Stimulated activated CD8-positive, alpha-beta memory T cell treated with anti-CD3 and anti-CD28 coated beads, Interleukin-12 subunit alpha, Interleukin-12 subunit beta, amount 100 ng/mL, for 4 hours (primary cell): ENCODE measurements around the gene LDHD.
A peak's percentile ranks its signal among the peaks of the same experiment; 100 is the strongest.
"Not testable (repeated sequence)": the region's sequence is repeated elsewhere in the genome, so short reads cannot be mapped to it uniquely, and the experiment has no call there.

Source experiments
- DNase-seq: peaks from one replicate; pipeline ENCODE4 v3.0.0-alpha.2; 2020; ENCODE audit warnings: low read depth

LDHD gene

DNA sequence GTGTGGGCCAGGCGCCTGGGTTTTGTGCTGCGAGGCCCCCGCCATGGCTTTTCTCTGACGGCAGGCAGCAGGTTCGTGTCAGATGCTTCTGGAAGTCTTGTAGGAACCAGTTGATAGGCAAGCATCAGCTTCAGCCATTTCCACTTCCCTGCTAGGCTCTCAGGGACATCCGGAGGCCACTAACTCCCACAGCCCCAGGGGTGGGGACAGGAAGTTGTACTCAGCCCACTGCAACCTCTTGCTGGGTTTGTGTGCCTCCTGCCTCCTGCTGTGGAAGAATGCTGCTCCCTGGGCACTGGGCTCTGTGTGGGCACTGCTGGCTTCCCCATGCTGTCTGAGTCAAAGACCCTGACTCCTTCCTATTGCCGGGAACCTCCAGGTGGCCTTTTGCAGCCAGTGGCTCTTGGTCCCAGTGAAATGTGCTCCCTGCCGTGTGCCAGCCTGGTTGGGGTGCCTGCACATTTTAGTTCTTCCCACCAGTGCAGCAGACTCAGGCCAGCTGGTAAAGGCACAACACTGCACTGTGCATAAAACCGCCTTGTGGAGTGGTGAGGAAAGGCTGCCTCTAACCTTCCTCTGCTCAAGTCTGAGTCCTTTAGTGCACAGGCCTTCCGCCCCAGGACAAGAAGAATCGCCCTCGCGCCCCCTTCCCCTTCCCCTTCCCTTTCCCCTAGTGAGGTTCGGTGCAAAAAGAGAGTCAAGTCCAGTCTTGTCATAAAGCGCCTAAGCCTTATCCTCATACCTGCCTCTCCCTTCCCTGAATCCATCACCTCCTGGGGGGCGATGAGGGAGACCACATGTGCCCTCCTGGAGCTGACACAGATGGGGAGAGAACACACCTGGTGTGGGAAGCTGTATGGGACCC, 16.6 kb downstream of the LDHD start:
- no peak for DNase-seq

DNA sequence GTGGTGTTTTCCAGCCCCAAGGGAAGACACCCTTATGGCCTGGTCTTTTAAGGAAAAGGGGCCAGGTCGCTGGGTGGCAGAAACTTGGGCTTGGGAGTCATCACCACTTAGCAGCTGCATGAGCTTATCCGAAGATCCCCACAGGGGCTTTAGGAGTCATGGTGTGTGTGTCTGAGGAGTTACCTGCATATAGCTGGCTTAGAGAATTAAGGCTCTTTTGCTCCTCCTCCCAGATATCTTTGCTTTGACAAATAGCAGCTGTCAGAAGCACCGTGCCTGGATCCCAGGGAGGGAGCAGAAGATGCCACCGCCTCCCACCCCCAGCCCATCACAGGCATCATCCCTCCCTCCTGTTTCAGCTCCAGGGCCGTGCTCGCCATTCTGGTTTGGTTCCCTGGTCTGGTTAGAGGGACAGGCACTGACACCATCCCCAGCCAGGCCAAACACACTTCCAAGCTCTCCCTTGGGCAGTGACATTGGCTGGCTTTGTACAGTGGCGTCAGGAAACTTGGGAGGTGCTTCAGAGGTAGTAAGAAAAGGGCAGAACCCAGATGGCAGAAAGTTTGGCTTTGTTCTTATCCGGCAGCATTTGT, 17.4 kb downstream of the LDHD start:
- no peak for DNase-seq

DNA sequence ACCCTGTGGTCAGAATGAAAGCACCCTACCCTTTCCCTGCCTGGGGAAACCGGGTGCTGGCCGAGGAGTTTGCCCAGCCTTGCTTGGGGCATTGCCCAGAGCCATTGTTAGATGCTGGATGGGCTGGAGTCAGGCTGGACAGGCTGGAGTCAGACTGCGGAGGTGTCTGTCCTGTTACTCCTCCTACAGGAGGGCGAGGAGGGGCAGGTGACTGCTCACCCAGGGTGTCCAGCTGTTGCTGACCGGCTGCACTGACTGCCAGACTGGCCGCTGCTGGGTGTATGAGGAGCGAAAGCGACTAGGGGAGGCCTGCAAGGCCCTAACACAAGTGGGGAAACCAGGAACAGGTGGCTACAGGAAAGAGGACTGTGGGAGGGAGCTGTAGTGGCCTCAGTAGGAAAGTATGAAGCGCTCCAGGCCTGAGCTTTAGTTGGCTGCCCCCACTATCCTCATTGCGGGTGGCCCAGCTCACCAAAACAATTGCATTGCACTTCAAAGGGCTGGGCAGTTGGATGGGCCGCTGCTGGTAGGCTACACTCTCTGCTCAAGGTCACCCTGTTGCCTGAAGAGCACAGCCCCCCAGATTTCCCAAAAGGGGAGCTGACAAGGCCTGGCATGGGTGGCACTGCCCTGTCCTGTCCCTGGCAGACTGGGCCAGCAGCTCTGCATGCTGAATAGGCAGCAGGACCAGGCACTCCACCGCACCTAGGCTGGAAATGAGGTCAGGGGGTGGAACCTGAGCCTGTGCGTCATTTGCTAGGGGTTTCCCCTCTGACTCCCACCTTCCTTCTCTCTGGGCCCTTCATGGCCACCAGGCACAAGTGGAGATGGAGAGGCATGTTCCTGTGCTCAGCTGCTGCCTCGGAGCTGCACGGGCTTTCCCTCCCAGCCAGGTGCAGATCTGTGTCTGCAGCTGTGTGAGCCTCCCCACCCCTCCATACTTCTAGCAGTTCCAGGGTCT, 18.4 kb downstream of the LDHD start:
- peak; percentile 50 for DNase-seq

DNA sequence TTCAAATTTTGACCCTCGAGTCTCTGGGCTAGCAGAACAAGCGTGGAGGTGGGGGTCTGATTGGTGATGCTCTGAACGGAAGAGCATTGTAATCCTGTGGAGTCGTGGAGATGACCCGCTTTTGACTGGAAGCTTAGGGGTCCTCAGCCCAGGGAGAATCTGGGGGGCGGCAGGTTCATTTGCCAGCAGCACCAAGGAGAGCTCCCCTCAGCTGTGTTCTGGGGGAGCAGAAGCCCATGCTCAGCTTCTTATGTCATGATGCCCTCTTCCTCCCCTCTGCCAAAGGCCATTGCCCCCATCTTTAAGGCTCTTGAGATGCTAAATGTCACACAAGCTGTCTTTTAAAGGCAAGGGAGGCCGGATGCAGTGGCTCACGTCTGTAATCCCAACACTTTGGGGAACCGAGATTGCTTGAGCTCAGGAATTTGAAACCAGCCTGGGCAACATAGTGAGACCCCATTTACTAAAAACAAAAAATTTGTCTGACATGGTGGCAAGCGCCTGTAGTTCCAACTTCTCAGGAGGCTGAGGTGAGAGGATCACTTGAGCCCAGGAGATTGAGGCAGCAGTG, 19.3 kb downstream of the LDHD start:
- no peak for DNase-seq

DNA sequence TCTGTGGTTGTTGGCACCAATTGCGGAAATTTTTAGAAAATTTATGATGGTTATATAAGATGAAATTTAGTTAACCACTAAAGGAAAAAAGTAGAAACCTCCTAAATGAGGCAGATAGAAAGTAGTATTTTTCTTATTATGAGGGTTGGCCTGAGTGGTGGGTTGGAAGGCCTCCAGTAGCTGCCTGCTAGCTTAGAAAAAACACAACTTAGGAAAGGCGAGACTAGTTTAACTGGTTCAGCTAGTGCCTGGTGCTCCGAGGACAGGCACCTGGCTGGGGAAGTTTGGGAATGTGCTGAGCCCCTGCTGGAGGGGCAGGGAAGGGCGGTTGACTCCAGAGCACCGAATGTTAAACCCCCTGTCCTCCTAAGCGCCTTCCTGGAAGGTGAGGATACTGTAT, 19.9 kb downstream of the LDHD start:
- DNase-seq = no peak

DNA sequence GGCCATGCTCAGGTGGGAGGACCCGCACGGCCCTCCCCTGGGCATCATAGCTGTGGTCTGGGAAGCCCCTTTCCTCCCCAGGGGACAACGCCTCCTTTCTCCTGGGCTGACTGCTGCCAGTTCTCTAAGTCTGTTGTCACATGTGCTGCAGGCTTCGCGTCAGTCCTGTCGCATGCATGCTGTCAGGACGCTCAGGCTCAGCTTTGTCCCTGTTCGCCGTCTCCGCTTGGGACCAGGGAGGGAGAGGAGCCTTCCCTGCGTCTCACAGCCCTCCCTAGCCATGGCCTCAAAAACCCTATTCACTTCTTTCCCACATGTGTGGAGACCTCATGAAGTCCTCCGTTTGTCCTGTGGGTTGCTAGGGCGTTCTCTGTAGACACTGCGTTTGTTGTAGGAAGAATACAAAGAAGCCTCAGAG, 21.4 kb downstream of the LDHD start:
- DNase-seq = no peak

DNA sequence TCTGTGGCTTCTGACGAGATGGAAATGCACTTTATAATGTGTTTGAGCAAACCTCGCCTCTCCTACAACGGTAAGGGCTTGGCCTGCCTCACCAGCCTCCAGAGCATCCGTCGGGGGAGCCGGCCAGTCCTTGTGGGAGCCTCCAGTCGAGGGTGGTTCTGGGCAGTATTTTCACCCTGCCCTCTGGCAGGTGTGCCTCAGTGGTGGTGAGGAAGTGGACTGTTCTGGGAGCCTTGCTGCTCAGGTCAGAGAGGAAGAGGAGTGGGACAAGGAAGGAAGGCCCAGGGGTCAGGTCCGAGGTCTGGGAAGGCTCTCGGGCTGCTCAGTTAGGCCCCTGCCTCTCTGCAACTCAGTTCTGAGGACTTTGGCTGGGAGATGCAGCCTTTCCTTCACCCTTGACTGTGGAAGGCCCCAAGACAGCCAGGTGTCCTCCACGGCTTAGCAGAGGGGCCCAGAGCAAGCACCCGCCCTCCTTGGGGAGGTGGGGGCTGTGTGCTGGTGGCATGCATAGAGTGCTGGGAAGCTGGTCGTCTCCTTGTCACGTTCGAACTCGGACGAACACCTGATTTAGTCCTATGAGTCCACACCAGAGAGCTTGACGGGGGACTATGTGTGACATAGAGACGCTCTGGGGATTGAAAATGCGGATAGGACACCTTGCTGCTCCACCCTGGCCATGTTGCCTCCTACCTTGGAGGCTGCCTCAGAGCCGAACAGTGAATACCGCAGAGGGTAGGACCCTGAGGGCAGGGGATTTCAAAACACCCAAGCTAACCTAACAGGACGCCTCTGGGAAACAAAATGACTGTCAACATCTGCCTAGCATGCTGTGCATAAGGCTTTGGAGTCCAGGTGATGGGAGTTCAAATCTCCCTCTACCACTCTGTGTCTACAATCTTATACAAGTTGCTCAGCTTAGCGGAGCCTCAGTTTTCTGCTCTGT, 22.7 kb downstream of the LDHD start:
- DNase-seq = no peak

DNA sequence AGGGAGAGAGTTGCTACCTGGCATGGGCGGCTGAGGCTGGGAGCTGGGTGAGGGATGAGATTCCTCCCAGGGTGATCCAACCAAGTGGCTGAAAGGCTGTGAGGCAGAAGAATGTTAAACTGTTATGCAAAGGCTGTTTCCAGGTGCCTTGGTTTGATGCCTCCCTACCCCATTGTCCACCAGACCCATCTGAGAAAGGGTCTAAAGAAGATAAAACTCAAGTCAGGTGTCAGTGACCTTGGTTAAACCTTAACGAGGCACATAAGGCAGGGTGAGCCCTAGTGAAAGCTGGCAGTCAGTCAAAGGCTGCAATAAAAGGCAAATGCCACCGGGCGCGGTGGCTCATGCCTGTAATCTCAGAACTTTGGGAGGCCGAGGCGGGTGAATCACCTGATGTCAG, 23.8 kb downstream of the LDHD start:
- DNase-seq = no peak

DNA sequence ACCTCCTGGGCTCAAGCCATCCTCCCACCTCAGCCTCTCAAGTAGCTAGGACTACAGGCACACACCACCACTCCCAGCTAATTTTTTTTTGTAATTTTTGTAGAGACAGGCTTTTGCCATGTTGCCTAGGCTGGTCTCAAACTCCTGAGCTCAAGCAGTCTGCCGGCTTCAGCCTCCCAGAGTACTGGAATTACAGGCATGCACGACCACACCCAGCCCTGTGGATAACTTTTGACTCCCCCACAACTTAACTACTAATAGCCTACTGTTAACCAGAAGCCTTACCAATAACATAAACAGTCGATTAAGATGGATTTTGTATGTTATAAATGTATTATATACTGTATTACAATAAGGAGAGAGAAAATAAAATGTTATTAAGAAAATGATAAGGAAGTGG, 25.0 kb downstream of the LDHD start:
- DNase-seq = not testable (repeated sequence)

DNA sequence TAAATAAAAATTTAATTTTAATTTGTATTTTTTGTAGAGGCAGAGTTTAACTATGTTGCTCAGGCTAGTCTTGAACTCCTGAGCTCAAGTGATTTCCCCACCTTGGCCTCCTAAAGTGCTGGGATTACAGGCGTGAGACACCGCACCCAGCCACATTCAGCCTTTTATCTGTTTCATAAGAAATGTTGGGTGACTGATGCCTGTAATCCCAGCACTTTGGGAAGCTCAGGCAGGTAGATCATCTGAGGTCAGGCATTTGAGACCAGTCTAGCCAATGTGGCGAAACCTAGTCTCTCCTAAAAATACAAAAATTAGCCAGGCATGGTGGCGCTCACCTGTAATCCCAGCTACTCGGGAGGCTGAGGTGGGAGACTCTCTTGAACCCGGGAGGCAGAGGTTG, 25.7 kb downstream of the LDHD start:
- DNase-seq = not testable (repeated sequence)

DNA sequence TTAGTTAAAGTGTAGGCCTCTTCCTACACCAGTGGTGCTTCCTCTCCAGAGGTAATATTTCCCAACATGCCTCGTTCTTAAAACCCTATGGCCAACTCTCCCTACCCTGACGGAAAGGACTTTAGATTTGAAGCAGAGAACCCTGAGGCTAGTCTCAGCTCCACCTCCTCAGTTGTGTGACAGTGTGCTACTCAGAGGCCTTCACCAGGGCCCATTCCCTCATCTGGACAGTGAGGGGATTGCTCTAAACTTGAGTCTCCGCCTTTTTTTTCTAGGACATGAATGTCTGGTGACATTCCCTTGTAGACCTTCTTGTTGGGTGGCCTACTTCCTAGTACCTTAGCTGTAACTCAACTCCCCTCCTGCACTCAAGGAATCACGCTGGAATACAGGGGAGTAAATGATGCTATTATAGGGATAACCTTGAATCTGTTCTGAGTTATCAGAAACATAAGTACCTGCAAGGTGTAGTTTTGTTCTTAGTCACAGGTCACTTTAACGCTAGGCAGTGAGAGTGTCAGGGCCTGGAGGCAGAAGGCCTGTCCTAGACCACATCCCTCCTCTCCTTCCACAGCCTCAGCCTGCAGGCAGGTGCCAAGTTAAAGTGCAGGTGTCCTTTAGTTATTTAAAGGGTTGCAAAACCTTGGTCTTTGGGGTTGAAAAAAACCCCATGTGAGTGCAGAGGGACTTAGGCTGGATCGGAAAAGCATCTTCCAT, 26.9 kb downstream of the LDHD start:
- DNase-seq = no peak

DNA sequence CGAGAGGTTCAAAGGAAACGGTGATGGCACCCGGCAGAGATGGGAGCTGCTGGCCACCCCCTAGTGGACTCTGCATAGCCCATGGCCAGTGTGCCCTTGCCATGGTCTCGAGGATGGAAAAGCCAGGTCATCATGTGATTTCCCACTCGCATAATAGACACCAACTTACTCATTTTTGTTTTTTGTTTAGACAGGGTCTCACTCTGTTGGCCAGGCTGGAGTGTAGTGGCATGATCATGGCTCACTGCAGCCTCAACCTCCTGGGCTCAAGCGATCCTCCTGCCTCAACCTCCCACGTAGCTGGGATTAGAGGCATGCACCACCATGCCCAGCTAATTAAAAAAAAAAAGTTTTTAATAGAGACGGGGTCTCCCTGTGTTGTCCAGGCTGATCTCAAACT, 27.6 kb downstream of the LDHD start:
- DNase-seq = no peak

DNA sequence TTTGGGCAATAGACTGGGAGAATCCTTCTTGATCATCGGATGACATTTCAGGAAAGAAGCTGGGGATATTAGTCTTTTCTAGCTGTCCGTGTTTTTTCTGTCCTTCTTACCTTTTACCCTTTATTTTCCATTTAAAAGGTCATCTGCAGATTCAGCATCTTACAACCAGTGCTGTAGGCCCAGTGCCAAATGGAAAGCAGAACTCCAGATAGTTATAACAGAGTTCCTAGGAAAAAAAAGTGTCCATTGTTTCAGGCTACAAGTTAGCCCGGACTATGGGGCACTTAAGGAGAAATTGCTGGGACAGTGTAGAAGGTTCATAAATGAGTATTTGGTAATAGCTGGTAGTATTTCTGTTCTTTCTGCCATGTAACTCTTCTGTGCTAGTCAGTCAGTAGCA, 28.4 kb downstream of the LDHD start:
- no peak for DNase-seq

DNA sequence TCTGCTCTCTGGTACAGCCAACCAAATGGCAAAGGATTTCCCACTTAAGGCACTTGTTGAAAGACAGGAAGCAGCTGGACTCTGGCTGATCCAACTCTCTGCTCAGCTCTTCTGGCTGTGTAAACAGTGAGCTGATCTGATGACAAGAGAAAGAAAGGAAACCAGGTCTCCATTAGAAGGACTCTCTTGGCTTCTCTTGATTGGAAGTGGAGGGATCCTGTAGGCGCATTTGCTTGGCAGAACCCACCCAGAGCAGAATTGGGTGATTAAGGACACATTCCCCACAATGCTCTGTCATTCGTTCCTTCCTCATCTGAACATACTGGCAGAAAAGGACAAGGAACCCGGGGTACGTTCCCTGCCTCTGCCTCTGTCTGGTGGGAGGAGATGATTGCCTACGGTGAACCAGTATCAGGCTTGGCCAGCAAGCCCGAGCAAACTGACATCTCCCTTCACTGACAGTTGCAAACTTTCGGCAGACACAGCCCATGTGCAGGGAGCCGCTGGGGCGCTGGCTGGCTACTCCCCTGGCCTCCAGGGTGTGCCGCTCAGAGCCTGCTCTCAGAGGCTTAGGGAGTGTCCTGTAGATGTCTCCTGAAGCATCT, 29.1 kb downstream of the LDHD start:
- no peak for DNase-seq

DNA sequence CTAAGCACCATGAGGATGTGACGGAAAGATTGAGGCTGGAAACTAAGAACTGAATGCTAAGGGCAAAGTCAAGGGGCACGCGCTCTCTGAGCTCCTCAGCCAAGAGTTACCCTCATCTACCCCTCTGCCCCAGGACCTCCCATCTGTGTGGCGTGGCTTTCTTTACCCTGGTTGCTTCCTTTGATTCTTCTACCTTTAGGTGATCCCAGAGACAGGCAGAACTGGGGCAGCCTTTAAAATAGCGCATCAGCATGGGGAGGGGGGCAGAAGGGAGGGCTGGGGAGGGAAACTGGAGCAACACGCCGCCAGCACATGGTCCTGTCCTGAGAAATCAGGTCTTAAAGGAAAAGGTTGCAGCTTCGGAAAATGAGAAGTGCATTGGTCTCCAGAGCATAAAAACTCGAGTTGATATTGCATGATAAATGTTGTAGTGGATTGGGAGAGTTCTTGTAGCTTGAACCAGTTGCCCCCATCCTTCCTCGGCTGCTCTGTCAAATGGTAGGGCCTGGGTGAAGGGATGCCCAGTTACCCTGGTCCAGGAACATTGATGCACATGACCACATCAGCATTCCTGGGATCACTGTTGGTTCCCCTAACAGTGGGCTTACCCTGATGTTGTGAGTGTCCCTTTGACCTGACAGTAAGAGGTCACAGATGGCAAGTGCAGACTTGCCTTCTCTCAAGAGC, 29.7 kb downstream of the LDHD start:
- no peak for DNase-seq

DNA sequence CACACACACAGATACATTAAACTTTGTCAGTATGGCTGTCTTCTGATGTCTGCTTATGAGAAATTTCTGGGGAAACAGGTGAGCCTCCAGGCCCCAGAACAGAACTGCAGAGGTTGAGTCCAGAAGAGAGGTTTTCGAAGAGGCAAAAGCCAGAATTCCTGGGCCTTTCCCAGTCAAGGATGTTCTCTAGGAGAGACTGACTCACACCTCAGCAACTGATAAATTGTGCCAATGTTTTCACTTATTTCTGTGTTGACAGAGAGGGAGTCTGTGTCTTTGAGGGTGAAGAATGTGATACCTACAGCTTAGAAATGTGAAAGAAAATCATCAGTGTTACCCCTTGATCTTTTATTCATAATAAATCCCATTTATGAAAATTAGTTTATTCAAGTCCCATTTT, 30.3 kb downstream of the LDHD start:
- DNase-seq = no peak

DNA sequence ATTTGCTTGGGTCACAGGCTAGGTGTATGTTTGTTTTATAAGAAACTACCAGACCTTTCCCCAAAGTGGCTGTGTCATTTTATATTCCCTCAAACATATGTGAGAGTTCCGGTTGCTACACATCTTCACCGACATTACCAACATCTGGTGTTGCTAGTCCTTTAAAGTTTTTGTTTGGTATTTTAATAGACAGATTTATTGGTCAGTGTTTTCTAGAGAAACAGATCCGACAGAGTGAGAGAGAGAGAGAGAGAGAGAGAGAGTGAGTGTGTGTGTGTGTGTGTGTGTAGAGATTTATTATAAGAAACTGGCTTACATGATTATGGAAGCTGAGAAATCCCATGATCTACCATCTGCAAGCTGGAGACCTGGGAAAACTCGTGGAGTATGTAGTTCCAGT, 31.0 kb downstream of the LDHD start:
- DNase-seq = no peak

DNA sequence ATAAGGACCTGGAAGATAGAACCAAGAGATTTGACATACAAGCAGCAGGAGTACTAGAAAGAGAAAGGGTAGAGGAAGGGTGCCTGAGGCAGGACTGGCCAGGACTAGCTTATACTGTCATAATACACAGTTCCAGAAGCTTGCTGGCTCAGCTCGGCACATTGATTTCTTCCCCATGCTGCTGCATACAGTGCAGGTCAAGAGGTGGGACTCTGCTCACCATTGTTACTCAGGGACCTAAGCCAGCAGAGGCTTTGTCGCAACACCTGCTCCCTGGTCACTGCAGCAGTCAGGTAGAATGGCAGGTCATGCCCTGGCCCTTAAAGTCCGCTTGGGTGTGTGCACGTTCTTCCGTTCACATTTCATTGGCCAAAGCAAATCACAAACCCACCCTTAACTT, 32.8 kb downstream of the LDHD start:
- no peak for DNase-seq

DNA sequence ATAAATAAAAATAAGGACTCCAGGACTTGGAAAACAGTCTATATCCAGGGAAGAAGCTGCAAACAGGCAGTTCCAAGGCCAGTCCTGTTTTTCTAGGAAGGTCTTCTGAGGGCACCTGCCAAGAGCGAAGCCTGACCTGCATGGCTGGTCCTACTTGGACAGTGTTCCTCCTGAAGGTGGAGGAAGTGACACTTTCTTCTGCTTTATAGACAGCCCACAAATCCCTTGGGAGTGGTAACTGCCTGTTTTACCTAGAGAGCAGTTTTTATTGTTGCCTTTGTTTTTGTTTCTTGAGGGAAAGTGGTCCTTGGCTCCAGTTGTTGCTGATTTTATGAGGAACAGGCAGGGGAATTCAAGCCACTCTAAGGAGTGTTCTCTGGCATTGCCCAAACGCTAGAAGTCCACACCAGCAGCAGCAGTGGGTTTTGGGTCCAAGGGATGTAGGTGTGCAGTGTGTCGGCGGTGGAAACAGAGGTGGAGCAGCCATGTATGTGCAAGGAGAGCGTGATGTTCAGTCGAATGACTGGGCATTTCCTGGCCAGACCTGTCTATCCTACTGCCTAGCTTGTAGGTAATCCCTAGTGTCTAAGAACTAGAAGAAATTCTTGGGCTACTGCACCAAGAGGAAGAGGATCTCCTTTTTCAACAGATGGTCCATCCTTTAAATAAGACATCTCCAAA, 35.3 kb downstream of the LDHD start:
- no peak for DNase-seq
